GM12892 (cell line): ENCODE measurements around the gene MUC6.

Experiments used
- POLR2A ChIP-seq: IDR thresholded peaks from 2 replicates; pipeline ENCODE4 v1.6.1; 2011; ENCODE audit warnings: low read depth, low read length, control low read depth
- POLR2AphosphoS5 ChIP-seq: IDR thresholded peaks from 2 replicates; pipeline ENCODE4 v1.6.1; 2011; ENCODE audit warnings: low read depth, low read length, control low read depth

DNA sequence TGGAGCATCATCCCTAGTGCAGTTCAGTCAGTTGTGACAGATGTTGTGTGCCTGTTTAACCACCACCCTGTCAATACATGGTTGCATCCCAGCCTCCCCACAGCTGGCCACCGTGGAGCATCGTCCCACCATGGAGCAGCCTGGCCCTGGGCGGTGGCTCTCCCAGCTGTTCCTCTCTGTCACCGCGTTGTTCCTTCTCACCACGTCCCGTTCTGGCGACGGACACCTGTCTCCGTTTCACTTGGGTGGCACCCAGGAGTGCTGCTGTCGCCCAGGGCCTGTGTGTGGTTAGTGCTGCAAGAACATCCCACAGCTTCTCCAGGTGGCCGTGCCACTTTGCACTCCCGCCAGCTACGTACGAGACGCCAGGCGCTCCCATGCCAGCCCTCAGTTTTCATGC, 26.5 kb downstream of the MUC6 start:
- TF ChIP-seq POLR2AphosphoS5 (no peak), POLR2A (no peak)
